A549 (cell line): Measurements from ENCODE around the gene NNMT. TPM values are rescaled to one million over a fixed set of nuclear protein-coding genes. Genes with fewer than 3 reads are reported as not detected.

Experiments used
- ATAC-seq, 2 experiments: fragments of 200-7000 bp in 1 of 2; fragments of >200 bp in 1 of 2; cut with Nextera tagmentation in 1 of 2; cut with Tn5 transposase in 1 of 2; 3 replicates each; pipeline versions ENCODE4 v1.8.0 to v1.9.1; 2018 to 2020; ENCODE audit warnings: mild to moderate bottlenecking in 1 of 2, moderate library complexity in 1 of 2
- CTCF ChIA-PET: fragments of 300-600 bp; sonication (Branson Sonifier 250); formaldehyde crosslinking; extraction: SDS; loops from one replicate; lab custom pipeline; 2021; ENCODE audit warnings: antibody characterized with exemption, inconsistent platforms; lab: Yijun Ruan, JAX
- POLR2A ChIA-PET: fragments of 350-600 bp; formaldehyde crosslinking; extraction: SDS; loops from one replicate; lab custom pipeline; 2021; ENCODE audit warnings: antibody characterized with exemption, inconsistent platforms; lab: Yijun Ruan, JAX
- DNase-seq, 2 experiments: peaks; one replicate each; pipeline versions ENCODE4 v3.0.0 to v3.0.0-alpha.2; 2011 to 2016; ENCODE audit warnings: low read depth in 1 of 2, low spot score in 1 of 2
- FAIRE-seq: peaks from 2 replicates; lab custom pipeline; 2011; peaks lifted over from hg19 to GRCh38; lab: Jason Lieb, UNC
- H3K27ac ChIP-seq, 2 experiments: fragments of >200 bp; sonication (Bioruptor Twin); formaldehyde crosslinking; 3 replicates each; pipeline ENCODE4 v1.5.1; 2016 to 2017
- H3K4me1 ChIP-seq: fragments of >200 bp; sonication (Bioruptor Twin); formaldehyde crosslinking; 3 replicates; pipeline ENCODE4 v1.6.1; 2016
- H3K4me2 ChIP-seq: fragments of >200 bp; sonication (Bioruptor Twin); formaldehyde crosslinking; 3 replicates; pipeline ENCODE4 v1.6.1; 2016
- H3K4me3 ChIP-seq: fragments of >200 bp; sonication (Bioruptor Twin); formaldehyde crosslinking; 3 replicates; pipeline ENCODE4 v1.5.1; 2016
- H3K9me3 ChIP-seq: fragments of >200 bp; sonication (Bioruptor Twin); formaldehyde crosslinking; 3 replicates; pipeline ENCODE4 v1.6.1; 2016
- CBX2 ChIP-seq: fragments of 200-600 bp; sonication (generic); IDR thresholded peaks from 2 replicates; pipeline ENCODE4 v1.6.1; 2016; ENCODE audit warnings: low read depth, mild to moderate bottlenecking, borderline replicate concordance
- CEBPB ChIP-seq, 2 experiments: fragments of >200 bp in 1 of 2; sonication (Bioruptor Twin) in 1 of 2; formaldehyde crosslinking in 1 of 2; IDR thresholded peaks; 2 replicates each; pipeline ENCODE4 v1.6.1; 2012 to 2016
- EHF ChIP-seq: fragments of 250-450 bp; sonication (Bioruptor Pico); IDR thresholded peaks from 2 replicates; pipeline ENCODE4 v1.5.0; 2020; ENCODE audit warnings: mild to moderate bottlenecking
- EHMT2 ChIP-seq: fragments of 200-600 bp; sonication (generic); IDR thresholded peaks from 2 replicates; pipeline ENCODE4 v1.6.1; 2016; ENCODE audit warnings: antibody characterized with exemption, low read depth, mild to moderate bottlenecking, moderate library complexity
- ESRRA ChIP-seq: fragments of 150-350 bp; IDR thresholded peaks from 2 replicates; pipeline ENCODE4 v1.6.1; 2014; ENCODE audit warnings: mild to moderate bottlenecking, low read length, borderline replicate concordance
- HEYL ChIP-seq: fragments of 250-450 bp; sonication (Bioruptor Pico); IDR thresholded peaks from 2 replicates; pipeline ENCODE4 v1.8.0; 2021; ENCODE audit warnings: mild to moderate bottlenecking, moderate library complexity
- HOXB5 ChIP-seq: fragments of 250-450 bp; sonication (Bioruptor Pico); IDR thresholded peaks from 2 replicates; pipeline ENCODE4 v1.5.0; 2020; ENCODE audit warnings: mild to moderate bottlenecking, moderate library complexity
- KDM5A ChIP-seq: fragments of 200-600 bp; sonication (generic); IDR thresholded peaks from 2 replicates; pipeline ENCODE4 v1.6.1; 2016; ENCODE audit warnings: antibody characterized with exemption, mild to moderate bottlenecking
- MYC ChIP-seq: IDR thresholded peaks from 2 replicates; pipeline ENCODE4 v1.6.1; 2012; ENCODE audit warnings: mild to moderate bottlenecking, inconsistent platforms, low read length, improper control_type of control experiment, borderline replicate concordance
- NFE2L2 ChIP-seq: fragments of 150-350 bp; conservative IDR thresholded peaks from 2 replicates; pipeline ENCODE4 v1.6.1; 2014; ENCODE audit warnings: low read length
- NR3C1 ChIP-seq: fragments of >200 bp; sonication (Bioruptor Twin); formaldehyde crosslinking; IDR thresholded peaks from 3 replicates; pipeline ENCODE4 v1.6.1; 2017
- PHF8 ChIP-seq: fragments of 200-600 bp; sonication (generic); IDR thresholded peaks from 2 replicates; pipeline ENCODE4 v1.6.1; 2016; ENCODE audit warnings: low read depth, mild to moderate bottlenecking, antibody characterized with exemption, moderate library complexity, borderline replicate concordance
- POLR2A ChIP-seq: IDR thresholded peaks from 2 replicates; pipeline ENCODE4 v1.6.1; 2012; ENCODE audit warnings: mild to moderate bottlenecking, low read length
- RAD21 ChIP-seq, 2 experiments: fragments of >200 bp in 1 of 2; sonication (Bioruptor Twin) in 1 of 2; formaldehyde crosslinking in 1 of 2; IDR thresholded peaks in 1 of 2; conservative IDR thresholded peaks in 1 of 2; 2 replicates in 1 of 2; 3 replicates in 1 of 2; pipeline ENCODE4 v1.6.1; 2012 to 2018; ENCODE audit warnings: inconsistent platforms in 1 of 2
- RARB ChIP-seq: fragments of 250-450 bp; sonication (Bioruptor Pico); IDR thresholded peaks from 2 replicates; pipeline ENCODE4 v1.8.0; 2021; ENCODE audit warnings: mild to moderate bottlenecking, moderate library complexity
- TFCP2L1 ChIP-seq: fragments of 250-450 bp; sonication (Bioruptor Pico); IDR thresholded peaks from 2 replicates; pipeline ENCODE4 v1.5.0; 2021; ENCODE audit warnings: mild to moderate bottlenecking
- TP53 ChIP-seq: fragments of 250-450 bp; sonication (Bioruptor Pico); IDR thresholded peaks from 2 replicates; pipeline ENCODE4 v1.5.0; 2021; ENCODE audit warnings: mild to moderate bottlenecking, moderate library complexity
- ZFP36 ChIP-seq: fragments of 450-650 bp; IDR thresholded peaks from 2 replicates; pipeline ENCODE4 v1.6.1; 2014; ENCODE audit warnings: borderline replicate concordance; ENCODE audit not compliant: partially characterized antibody
- ZSCAN20 ChIP-seq: fragments of 250-450 bp; sonication (Bioruptor Pico); IDR thresholded peaks from 2 replicates; pipeline ENCODE4 v1.8.0; 2022; ENCODE audit warnings: mild to moderate bottlenecking, moderate library complexity
- WGBS: methylation state at CpG from one replicate; pipeline ENCODE4 v1.1.6; 2017; ENCODE audit errors: missing lambda C conversion rate; 5-methylcytosine and 5-hydroxymethylcytosine counted together
- polyA plus RNA-seq, 4 experiments: library from polyadenylated mRNA; depleted of rRNA in 3 of 4; stranded (reverse); fragments of >200 nt; fragmentation: RNase III in 1 of 4; extraction: RNeasy Plus Mini Kit Qiagen cat#74134 plus additional on column Dnase treatment in 1 of 4; gene quantifications; 2 replicates in 3 of 4; 3 replicates in 1 of 4; pipeline ENCODE4 v1.2.3, GENCODE V29; 2011 to 2017
- TF ChIP-seq, protein P1 (sequence below): fragments of 450-650 bp; IDR thresholded peaks from 2 replicates; pipeline ENCODE4 v1.6.1; 2014; ENCODE audit warnings: antibody characterized with exemption

The NNMT gene
- polyA plus RNA-seq, 2 of the 4 experiments (the other 2 are of a cell fraction): 285 to 421 TPM

DNA sequence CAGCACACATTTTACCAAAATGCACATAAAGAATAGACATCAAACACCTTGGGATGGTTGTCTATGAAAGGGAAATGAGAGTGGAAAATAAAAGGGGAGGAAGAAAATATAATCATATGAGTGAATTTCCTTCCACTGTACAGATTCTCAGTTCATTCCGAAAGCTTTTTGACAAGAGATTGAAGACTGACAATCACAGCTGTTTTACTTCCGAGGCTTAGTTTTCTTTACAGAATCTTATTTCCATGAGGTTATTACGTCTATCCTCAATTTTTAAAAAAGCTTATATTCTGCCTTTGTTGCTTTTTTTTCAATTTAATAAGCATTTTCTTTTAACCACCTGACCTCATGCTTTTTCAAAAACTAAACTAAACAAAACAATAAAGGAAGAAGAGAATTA is 12.8 kb upstream of the NNMT start:
- ChIA-PET POLR2A (no interaction called here), CTCF (interaction anchor here (1.3 kb wide), 1 partner anchor 57 kb away, joined by 3 read pairs; no protein-coding TSS in a partner anchor)
- no peak for FAIRE-seq
- WGBS: 84% methylated on average over 3 of the region's 3 CpGs
- Histone ChIP-seq H3K4me3 (no peak overlapping the region), H3K4me2 (no peak overlapping the region; the same call in 2 of the 3 replicates), H3K9me3 (no peaks in the 10 kb centered on the region), H3K4me1 (peaks cover 68% of the 10 kb centered on the region), H3K27ac (peak overlapping the region; percentile 97 to 100)
- DNase-seq: no peak
- TF ChIP-seq TP53 (no peak), PHF8 (no peak), POLR2A (no peak), CBX2 (no peak), HEYL (CRISPR knock-in tag) (no peak), EHF (CRISPR knock-in tag) (no peak), RAD21 (conservative IDR thresholded peaks at IDR 0.05 in 1 of 2, IDR thresholded peaks at IDR 0.05 in 1 of 2) (no peak), MYC (no peak), NFE2L2 (no peak), CEBPB (IDR thresholded peaks at IDR 0.05) (no peak)
- no peak for ATAC-seq

DNA sequence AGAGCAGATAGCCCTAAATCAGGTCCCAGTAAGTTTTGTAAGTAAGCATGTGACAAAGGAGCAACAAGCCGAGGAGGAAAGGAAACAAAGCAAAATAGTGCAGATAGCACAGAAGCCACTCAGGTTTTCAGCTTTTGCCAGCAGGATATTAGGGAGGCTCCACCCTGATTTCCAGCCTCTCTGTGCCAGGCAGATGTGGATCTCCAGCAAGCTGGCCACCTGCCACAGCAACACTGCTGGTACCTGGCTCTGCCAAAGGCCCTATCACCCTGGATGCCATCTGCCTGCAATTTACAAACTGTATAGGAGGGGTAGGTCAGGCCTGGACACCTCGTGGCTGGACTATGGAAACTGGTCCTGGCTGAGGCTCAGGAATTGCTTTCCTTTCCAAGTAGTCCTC is 12.2 kb upstream of the NNMT start:
- peaks cover 73% of the 10 kb centered on the region for H3K4me1 ChIP-seq
- FAIRE-seq (no peak), ATAC-seq (no peak), DNase-seq (no peak)
- no peaks in the 10 kb centered on the region for H3K9me3 ChIP-seq
- 29% methylated on average over 2 of the region's 2 CpGs for WGBS
- CTCF ChIA-PET: no interaction called here
- H3K27ac ChIP-seq: peak overlapping the region; percentile 88 to 100
- H3K4me2 ChIP-seq: peak overlapping the region; percentile 32; the same call in 2 of the 3 replicates
- POLR2A ChIA-PET: no interaction called here
- TF ChIP-seq NR3C1 (no peak), KDM5A (no peak), ZFP36 (no peak), EHMT2 (no peak)
- no peak overlapping the region for H3K4me3 ChIP-seq

DNA sequence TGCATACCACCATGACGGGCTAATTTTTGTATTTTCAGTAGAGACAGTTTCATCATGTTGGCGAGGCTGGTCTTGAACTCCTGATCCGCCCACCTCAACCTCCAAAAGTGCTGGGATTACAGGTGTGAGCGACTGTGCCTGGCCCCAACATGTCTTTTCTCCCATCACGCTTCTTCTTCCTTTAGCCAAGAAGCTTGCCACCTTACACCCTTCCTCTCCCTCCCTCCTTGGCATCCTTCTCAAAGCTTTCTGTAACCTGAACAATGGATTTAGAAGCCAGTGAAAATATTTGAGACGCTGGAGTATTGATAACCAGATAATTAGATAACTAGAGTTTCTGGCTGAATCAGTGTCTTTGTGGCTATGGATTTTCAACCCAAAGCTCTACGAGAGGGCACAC is 11.3 kb upstream of the NNMT start:
- no peaks in the 10 kb centered on the region for H3K9me3 ChIP-seq
- TF ChIP-seq TFCP2L1 (no peak), ZSCAN20 (CRISPR knock-in tag) (no peak), HOXB5 (CRISPR knock-in tag) (no peak), RARB (CRISPR knock-in tag) (no peak), ESRRA (no peak)
- TF ChIP-seq, all 56 proteins: peak for 0
- FAIRE-seq (no peak), DNase-seq (no peak), ATAC-seq (no peak)
- WGBS: 88% methylated on average over 7 of the region's 7 CpGs
- POLR2A ChIA-PET: interaction anchor here (1.7 kb wide), 1 partner anchor 11 kb away, joined by 8 read pairs; the partner anchor contains the start of gene NNMT
- CTCF ChIA-PET: interaction anchor here (1.3 kb wide), 1 partner anchor 476 kb away, joined by 3 read pairs; no protein-coding TSS in a partner anchor
- H3K4me1 ChIP-seq: peaks cover 67% of the 10 kb centered on the region
- no peak overlapping the region for H3K4me2 ChIP-seq
- H3K4me3 ChIP-seq: no peak overlapping the region
- peak overlapping the region; percentile 88 to 100 for H3K27ac ChIP-seq

DNA sequence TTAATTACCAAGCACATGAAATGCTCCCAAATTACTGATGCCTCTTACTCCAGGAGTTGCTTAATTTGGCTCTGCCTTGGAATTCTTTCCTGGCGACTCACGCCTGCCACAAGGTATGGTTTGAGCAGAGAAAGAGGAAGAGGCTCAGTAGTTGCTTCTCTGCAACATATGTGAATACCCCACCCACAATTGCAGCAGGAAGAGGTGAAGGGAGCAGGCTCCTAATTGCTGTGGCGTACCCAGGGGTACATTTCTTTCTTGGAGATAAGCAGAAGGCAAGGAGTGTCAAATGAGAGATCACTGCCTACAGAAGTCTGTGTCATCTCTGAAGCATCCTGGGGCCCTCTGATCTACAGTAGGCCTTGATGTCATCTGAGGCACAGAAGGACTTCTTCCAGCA is 10.6 kb upstream of the NNMT start:
- no peak for FAIRE-seq

More for the DNA sequence above, 10.6 kb upstream of the NNMT start:
- Histone ChIP-seq H3K4me3 (no peak overlapping the region), H3K9me3 (peaks cover 3% of the 10 kb centered on the region; the same call in 1 of the 3 replicates), H3K4me2 (peak overlapping the region; percentile 39; the same call in 2 of the 3 replicates), H3K4me1 (peaks cover 64% of the 10 kb centered on the region), H3K27ac (peak overlapping the region; percentile 88 to 100)
- ChIA-PET POLR2A (interaction anchor here (1.7 kb wide), 1 partner anchor 10 kb away, joined by 8 read pairs; the partner anchor contains the start of gene NNMT), CTCF (interaction anchor here (1.3 kb wide), 1 partner anchor 476 kb away, joined by 3 read pairs; no protein-coding TSS in a partner anchor)
- 85% methylated on average over 3 of the region's 3 CpGs for WGBS
- peak in 1 of 2 experiments; percentile 49; a peak in 2 of 6 replicates for ATAC-seq
- TF ChIP-seq, protein P1, sequence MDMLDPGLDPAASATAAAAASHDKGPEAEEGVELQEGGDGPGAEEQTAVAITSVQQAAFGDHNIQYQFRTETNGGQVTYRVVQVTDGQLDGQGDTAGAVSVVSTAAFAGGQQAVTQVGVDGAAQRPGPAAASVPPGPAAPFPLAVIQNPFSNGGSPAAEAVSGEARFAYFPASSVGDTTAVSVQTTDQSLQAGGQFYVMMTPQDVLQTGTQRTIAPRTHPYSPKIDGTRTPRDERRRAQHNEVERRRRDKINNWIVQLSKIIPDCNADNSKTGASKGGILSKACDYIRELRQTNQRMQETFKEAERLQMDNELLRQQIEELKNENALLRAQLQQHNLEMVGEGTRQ: no peak
- TF ChIP-seq HEYL (CRISPR knock-in tag) (no peak), CEBPB (IDR thresholded peaks at IDR 0.05) (peak; percentile 32 to 59; a peak in 2 of 4 replicates)
- no peak for DNase-seq
